GM18505 (cell line): ENCODE data around the gene FLVCR2.

ENCODE experiments used
- ATAC-seq: cut with Tn5 transposase; IDR thresholded peaks from one replicate; pipeline ENCODE4 v1.9.1; 2021; ENCODE audit not compliant: unreplicated experiment
- POLR2A ChIP-seq: IDR thresholded peaks from 4 replicates; pipeline ENCODE4 v1.6.1; 2011; ENCODE audit warnings: borderline replicate concordance; ENCODE audit not compliant: insufficient read depth, insufficient read length; ENCODE audit errors: extremely low read depth

FLVCR2 gene

GRCh38 chr14:75643985-75644384, 65.6 kb downstream of the FLVCR2 start:
- ATAC-seq = no peak
- no peak for TF ChIP-seq POLR2A

GRCh38 chr14:75645056-75645455, 66.6 kb downstream of the FLVCR2 start:
- no peak for TF ChIP-seq POLR2A
- ATAC-seq = no peak

- no peak for ATAC-seq
- no peak for TF ChIP-seq POLR2A
These were observed 68.3 kb downstream of the FLVCR2 start for GRCh38 chr14:75646762-75647161.

GRCh38 chr14:75647640-75648039, 69.2 kb downstream of the FLVCR2 start:
- ATAC-seq = no peak
- TF ChIP-seq POLR2A = no peak

GRCh38 chr14:75648066-75648838, 69.8 kb downstream of the FLVCR2 start:
- no peak for ATAC-seq
- no peak for TF ChIP-seq POLR2A

- no peak for TF ChIP-seq POLR2A
- ATAC-seq = no peak
These were observed 70.9 kb downstream of the FLVCR2 start for GRCh38 chr14:75649337-75649736.

- no peak for TF ChIP-seq POLR2A
- no peak for ATAC-seq
These were observed 71.4 kb downstream of the FLVCR2 start for GRCh38 chr14:75649773-75650172.

- ATAC-seq = no peak
- TF ChIP-seq POLR2A = no peak
These were observed 72.0 kb downstream of the FLVCR2 start for GRCh38 chr14:75650253-75651058.

GRCh38 chr14:75653563-75653962, 75.1 kb downstream of the FLVCR2 start:
- ATAC-seq = no peak
- TF ChIP-seq POLR2A = no peak

GRCh38 chr14:75654127-75654732, 75.8 kb downstream of the FLVCR2 start:
- TF ChIP-seq POLR2A = no peak
- ATAC-seq = peak; percentile 61

GRCh38 chr14:75655235-75655634, 76.8 kb downstream of the FLVCR2 start:
- TF ChIP-seq POLR2A = no peak
- no peak for ATAC-seq

- ATAC-seq = no peak
- no peak for TF ChIP-seq POLR2A
These were observed 78.9 kb downstream of the FLVCR2 start for GRCh38 chr14:75657331-75657730.

- TF ChIP-seq POLR2A = no peak
- no peak for ATAC-seq
These were observed 80.5 kb downstream of the FLVCR2 start for GRCh38 chr14:75658957-75659356.
